Effector memory CD8-positive, alpha-beta T cell (primary cell): ENCODE measurements around the gene HEATR5B.
"Not testable (repeated sequence)": the region's sequence is repeated elsewhere in the genome, so short reads cannot be mapped to it uniquely, and the experiment has no call there.

Source experiments
- ATAC-seq: fragments of 150-1000 bp; cut with Tn5 transposase; replicated peaks from 2 replicates; pipeline ENCODE4 v1.10.0; 2021; ENCODE audit warnings: mild to moderate bottlenecking, moderate library complexity
- DNase-seq, 3 experiments: peaks; one replicate each; pipeline ENCODE4 v3.0.0; 2021
- H3K27ac Mint-ChIP-seq, 2 donors: one replicate each; pipeline ENCODE4 v1.8.0; 2022; ENCODE audit warnings: mild to moderate bottlenecking in 2 of 2, mixed read lengths in 2 of 2, moderate library complexity in 2 of 2
- H3K27me3 Mint-ChIP-seq, 2 donors: one replicate each; pipeline ENCODE4 v1.8.0; 2022; ENCODE audit warnings: mixed read lengths in 2 of 2
- H3K36me3 Mint-ChIP-seq: one replicate; pipeline ENCODE4 v1.8.0; 2022; ENCODE audit warnings: mild to moderate bottlenecking, moderate library complexity, mixed read lengths; ENCODE audit not compliant: insufficient read depth
- H3K4me1 Mint-ChIP-seq, 2 donors: one replicate each; pipeline ENCODE4 v1.8.0; 2022; ENCODE audit warnings: low read depth in 2 of 2, mixed read lengths in 2 of 2
- H3K4me3 Mint-ChIP-seq, 2 donors: one replicate each; pipeline ENCODE4 v1.8.0; 2022; ENCODE audit warnings: mild to moderate bottlenecking in 2 of 2, mixed read lengths in 2 of 2, moderate library complexity in 2 of 2
- H3K9me3 Mint-ChIP-seq, 2 donors: one replicate each; pipeline ENCODE4 v1.8.0; 2022; ENCODE audit warnings: mixed read lengths in 2 of 2

Gene HEATR5B

DNA sequence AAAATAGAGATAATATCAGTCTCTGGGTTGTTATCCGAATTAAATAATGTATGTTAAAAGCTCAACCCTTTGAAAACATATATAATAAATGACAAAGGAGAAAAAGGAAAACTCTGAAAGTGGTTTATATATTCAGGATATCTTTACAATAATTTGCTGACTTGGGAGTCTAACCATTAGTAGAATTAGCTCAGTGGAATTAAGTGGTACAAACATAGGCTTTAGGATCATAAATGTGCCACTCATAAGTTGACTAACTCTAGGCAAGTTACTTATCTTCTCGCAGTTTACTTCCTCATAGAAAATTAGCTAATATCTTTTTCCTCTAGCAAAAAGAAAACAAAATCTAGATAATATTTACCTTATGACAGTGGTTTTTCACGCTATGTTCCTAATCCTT is 44.6 kb downstream of the HEATR5B start:
- Mint-ChIP-seq H3K27ac (no peak overlapping the region), H3K9me3 (no peaks in the 10 kb centered on the region), H3K36me3 (peaks cover 47% of the 10 kb centered on the region), H3K27me3 (no peaks in the 10 kb centered on the region), H3K4me3 (no peak overlapping the region), H3K4me1 (peaks cover 0 to 4% of the 10 kb centered on the region in 2 donors)
- DNase-seq (no peak), ATAC-seq (no peak)

DNA sequence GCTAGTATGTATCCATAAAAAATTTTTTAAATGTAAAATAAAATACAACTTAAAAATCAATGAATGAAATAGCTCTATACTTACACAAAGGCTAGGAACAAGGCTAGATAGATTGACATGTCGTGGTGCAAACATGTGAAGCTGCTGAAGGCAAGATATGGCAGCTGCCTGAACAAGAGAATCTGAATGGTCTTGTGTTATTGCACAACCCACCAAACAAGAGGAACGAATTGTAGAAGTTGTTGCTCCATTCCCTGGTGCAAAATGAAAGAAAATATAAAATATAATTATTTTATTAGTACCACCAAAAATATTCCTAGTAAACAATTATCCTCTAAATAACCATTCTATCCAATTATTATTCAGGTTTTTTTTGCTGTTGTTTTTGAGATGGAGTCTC is 46.4 kb downstream of the HEATR5B start:
- Mint-ChIP-seq H3K9me3 (no peaks in the 10 kb centered on the region), H3K27ac (no peak overlapping the region), H3K4me3 (no peak overlapping the region), H3K27me3 (no peaks in the 10 kb centered on the region), H3K36me3 (peaks cover 50% of the 10 kb centered on the region), H3K4me1 (peaks cover 0 to under 1% of the 10 kb centered on the region in 2 donors)
- ATAC-seq: no peak
- no peak for DNase-seq

- Mint-ChIP-seq H3K4me3 (no peak overlapping the region), H3K9me3 (no peaks in the 10 kb centered on the region), H3K27ac (peak overlapping the region in 1 of 2 donors; percentile 15), H3K4me1 (no peaks in the 10 kb centered on the region), H3K36me3 (peaks cover 63% of the 10 kb centered on the region), H3K27me3 (no peaks in the 10 kb centered on the region)
- ATAC-seq (no peak), DNase-seq (no peak)
Measured at GRCh38 chr2:37029758-37030157, 54.4 kb downstream of the HEATR5B start.

GRCh38 chr2:37026050-37026449 is 58.1 kb downstream of the HEATR5B start:
- ATAC-seq (no peak), DNase-seq (no peak)
- H3K27me3 Mint-ChIP-seq: no peaks in the 10 kb centered on the region
- no peaks in the 10 kb centered on the region for H3K9me3 Mint-ChIP-seq
- H3K4me3 Mint-ChIP-seq: no peak overlapping the region
- peaks cover 68% of the 10 kb centered on the region for H3K36me3 Mint-ChIP-seq
- peak overlapping the region in 1 of 2 donors; percentile 2 for H3K27ac Mint-ChIP-seq
- H3K4me1 Mint-ChIP-seq: no peaks in the 10 kb centered on the region

GRCh38 chr2:37020887-37021796 is 63.0 kb downstream of the HEATR5B start:
- no peak overlapping the region for H3K4me3 Mint-ChIP-seq
- peak overlapping the region in 1 of 2 donors; percentile 35 for H3K27ac Mint-ChIP-seq
- H3K27me3 Mint-ChIP-seq: no peaks in the 10 kb centered on the region
- no peaks in the 10 kb centered on the region for H3K9me3 Mint-ChIP-seq
- DNase-seq: no peak
- no peaks in the 10 kb centered on the region for H3K4me1 Mint-ChIP-seq
- H3K36me3 Mint-ChIP-seq: peaks cover 80% of the 10 kb centered on the region
- no peak for ATAC-seq

- Mint-ChIP-seq H3K4me1 (no peaks in the 10 kb centered on the region), H3K27ac (peak overlapping the region in 1 of 2 donors; percentile 28), H3K27me3 (no peaks in the 10 kb centered on the region), H3K4me3 (no peak overlapping the region), H3K36me3 (peaks cover 84% of the 10 kb centered on the region), H3K9me3 (no peaks in the 10 kb centered on the region)
- DNase-seq (no peak), ATAC-seq (no peak)
Measured at GRCh38 chr2:37020212-37020886, 63.8 kb downstream of the HEATR5B start.

DNA sequence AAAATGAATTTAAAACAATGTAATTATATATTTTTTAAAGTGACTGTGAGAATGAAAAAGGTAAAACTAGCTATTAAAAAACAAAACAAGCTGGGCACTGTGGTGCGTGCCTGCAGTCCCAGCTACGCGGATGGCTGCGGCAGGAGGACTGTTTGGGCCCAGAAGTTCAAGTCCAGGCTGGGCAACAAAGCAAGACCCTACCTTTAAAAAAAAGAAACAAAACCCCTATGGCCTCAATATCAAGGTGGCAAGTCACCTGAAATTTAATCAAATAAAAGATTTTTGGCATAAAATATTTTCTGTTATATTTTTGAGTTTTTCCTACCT is 70.9 kb downstream of the HEATR5B start:
- ATAC-seq (no peak), DNase-seq (no peak)
- no peak overlapping the region for H3K4me3 Mint-ChIP-seq
- peaks cover 2 to 3% of the 10 kb centered on the region in 2 donors for H3K4me1 Mint-ChIP-seq
- H3K9me3 Mint-ChIP-seq: no peaks in the 10 kb centered on the region
- no peaks in the 10 kb centered on the region for H3K27me3 Mint-ChIP-seq
- peaks cover 82% of the 10 kb centered on the region for H3K36me3 Mint-ChIP-seq
- H3K27ac Mint-ChIP-seq: peak overlapping the region in 1 of 2 donors; percentile 2

- ATAC-seq: no peak
- no peak overlapping the region for H3K4me3 Mint-ChIP-seq
- H3K27ac Mint-ChIP-seq: peak overlapping the region in 1 of 2 donors; percentile 5
- H3K36me3 Mint-ChIP-seq: peaks cover 77% of the 10 kb centered on the region
- peaks cover 2 to 3% of the 10 kb centered on the region in 2 donors for H3K4me1 Mint-ChIP-seq
- H3K9me3 Mint-ChIP-seq: no peaks in the 10 kb centered on the region
- no peaks in the 10 kb centered on the region for H3K27me3 Mint-ChIP-seq
- DNase-seq: no peak
Measured at GRCh38 chr2:37011130-37011529, 73.0 kb downstream of the HEATR5B start.

GRCh38 chr2:37005118-37005868 is 78.9 kb downstream of the HEATR5B start:
- H3K27ac Mint-ChIP-seq: peak overlapping the region in 1 of 2 donors; percentile 81

GRCh38 chr2:37000988-37001556 is 83.1 kb downstream of the HEATR5B start:
- DNase-seq (no peak), ATAC-seq (no peak)
- H3K4me3 Mint-ChIP-seq: no peak overlapping the region
- peaks cover 5 to 11% of the 10 kb centered on the region in 2 donors for H3K4me1 Mint-ChIP-seq
- H3K9me3 Mint-ChIP-seq: no peaks in the 10 kb centered on the region
- H3K27me3 Mint-ChIP-seq: no peaks in the 10 kb centered on the region
- H3K36me3 Mint-ChIP-seq: peaks cover 90% of the 10 kb centered on the region
- peak overlapping the region; percentile 7 to 18 for H3K27ac Mint-ChIP-seq

More at GRCh38 chr2:37005118-37005868, 78.9 kb downstream of the HEATR5B start:
- peaks cover 5 to 14% of the 10 kb centered on the region in 2 donors for H3K4me1 Mint-ChIP-seq
- peak in 1 of 3 experiments; percentile 11 for DNase-seq
- peak overlapping the region in 1 of 2 donors; percentile 43 for H3K4me3 Mint-ChIP-seq
- no peaks in the 10 kb centered on the region for H3K9me3 Mint-ChIP-seq
- H3K36me3 Mint-ChIP-seq: peaks cover 79% of the 10 kb centered on the region
- ATAC-seq: peak; percentile 78
- H3K27me3 Mint-ChIP-seq: no peaks in the 10 kb centered on the region

GRCh38 chr2:37000318-37000717 is 83.9 kb downstream of the HEATR5B start:
- DNase-seq (no peak), ATAC-seq (no peak)
- Mint-ChIP-seq H3K36me3 (peaks cover 87% of the 10 kb centered on the region), H3K4me3 (no peak overlapping the region), H3K9me3 (no peaks in the 10 kb centered on the region), H3K4me1 (peaks cover 3 to 7% of the 10 kb centered on the region in 2 donors), H3K27ac (no peak overlapping the region), H3K27me3 (no peaks in the 10 kb centered on the region)

GRCh38 chr2:36999416-36999815 is 84.8 kb downstream of the HEATR5B start:
- not testable (repeated sequence) for ATAC-seq, DNase-seq, H3K4me1 Mint-ChIP-seq, H3K27me3 Mint-ChIP-seq, H3K4me3 Mint-ChIP-seq, H3K27ac Mint-ChIP-seq, H3K9me3 Mint-ChIP-seq
- peaks cover 88% of the 10 kb centered on the region for H3K36me3 Mint-ChIP-seq
